ENCODE measurements around the gene FKBP8.

Gene FKBP8

DNA sequence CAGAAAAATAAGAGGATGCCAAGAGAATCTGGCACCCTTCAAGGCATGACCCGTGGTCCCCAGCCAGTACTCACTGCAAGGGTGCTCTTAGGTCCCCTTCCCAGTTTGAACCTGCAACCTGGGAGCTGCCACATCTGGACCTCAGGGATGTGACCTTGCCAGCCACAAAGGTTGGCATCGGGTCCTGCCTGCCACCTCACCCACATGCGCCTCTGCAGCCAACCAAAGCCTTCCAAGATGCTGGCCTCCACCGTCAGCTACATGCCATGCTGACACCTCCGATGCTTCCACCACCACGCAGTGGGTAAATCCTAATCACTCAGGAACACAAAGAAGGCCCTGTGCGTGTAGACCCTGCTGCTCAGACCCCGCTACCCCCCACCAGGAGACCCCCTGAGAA is 56.6 kb downstream of the FKBP8 start:
- Histone ChIP-seq H2AK5ac (ENCODE audit: low read length) (no peak overlapping the region), H4K8ac (ENCODE audit: low read depth, low read length) (no peak overlapping the region), H3K27ac (ENCODE audit: low read depth, low read length) (no peak overlapping the region), H3K23ac (ENCODE audit: low read length) (no peak overlapping the region), H3K14ac (ENCODE audit: low read length) (no peak overlapping the region), H3K27me3 (ENCODE audit: insufficient read depth, low read length) (no peaks in the 10 kb centered on the region), H2BK120ac (ENCODE audit: insufficient read depth, low read length, poor library complexity) (no peak overlapping the region), H4K12ac (ENCODE audit: low read depth, low read length) (no peak overlapping the region), H2BK5ac (ENCODE audit: low read depth, low read length, poor library complexity) (no peak overlapping the region), H3K9ac (ENCODE audit: low read length) (no peak overlapping the region), H3K18ac (ENCODE audit: low read length) (peak overlapping the region; percentile 49), H3K4me2 (ENCODE audit: low read length) (no peak overlapping the region), H3K79me1 (ENCODE audit: low read length) (no peaks in the 10 kb centered on the region), H3K4ac (ENCODE audit: low read depth, low read length) (peak overlapping the region; percentile 4), H2AFZ (ENCODE audit: insufficient read depth, low read length, poor library complexity) (no peak overlapping the region), H4K91ac (ENCODE audit: low read depth, low read length) (no peak overlapping the region), H3K4me3 (ENCODE audit: low read depth, low read length) (no peak overlapping the region), H3K79me2 (ENCODE audit: control insufficient read depth, insufficient read depth, low read length, poor library complexity) (peaks cover 4% of the 10 kb centered on the region), H2BK12ac (ENCODE audit: low read length) (no peak overlapping the region), H3K9me3 (ENCODE audit: insufficient read depth, low read depth, low read length) (peaks cover 1% of the 10 kb centered on the region), H3K4me1 (ENCODE audit: control insufficient read depth in 1 of 2, insufficient read depth in 2 of 2, low read length in 2 of 2) (peaks cover 14% of the 10 kb centered on the region in 2 experiments), H3K36me3 (ENCODE audit: control insufficient read depth in 1 of 2, insufficient read depth in 2 of 2, low read length in 2 of 2) (peaks cover 0 to 3% of the 10 kb centered on the region in 2 experiments)
- DNase-seq = no peak
- no CpG with 5 or more reads among the region's 8 CpGs for WGBS (ENCODE audit: extremely low coverage, insufficient coverage, insufficient read length)

DNA sequence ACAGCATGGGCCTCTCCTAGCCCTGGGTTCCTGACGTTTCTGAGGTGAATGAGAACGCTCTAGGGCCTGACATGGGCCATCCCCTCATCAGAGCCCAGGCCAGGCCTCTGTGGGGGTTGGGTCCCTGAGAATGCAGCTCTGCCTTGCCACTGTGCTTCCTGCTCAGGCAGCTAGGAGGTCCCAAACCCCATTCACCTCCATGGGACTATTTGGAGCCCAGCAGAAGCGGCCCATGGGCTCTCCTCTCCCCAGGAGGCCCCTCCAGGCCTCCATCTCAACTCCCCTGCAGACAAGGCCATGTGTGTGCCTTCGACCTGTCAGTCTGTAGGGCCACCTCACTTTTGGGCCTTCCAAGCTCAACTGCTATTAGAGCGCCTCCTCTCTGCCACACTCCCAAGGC is 58.4 kb downstream of the FKBP8 start:
- no peak for DNase-seq
- no CpG with 5 or more reads among the region's 5 CpGs for WGBS (ENCODE audit: extremely low coverage, insufficient coverage, insufficient read length)

DNA sequence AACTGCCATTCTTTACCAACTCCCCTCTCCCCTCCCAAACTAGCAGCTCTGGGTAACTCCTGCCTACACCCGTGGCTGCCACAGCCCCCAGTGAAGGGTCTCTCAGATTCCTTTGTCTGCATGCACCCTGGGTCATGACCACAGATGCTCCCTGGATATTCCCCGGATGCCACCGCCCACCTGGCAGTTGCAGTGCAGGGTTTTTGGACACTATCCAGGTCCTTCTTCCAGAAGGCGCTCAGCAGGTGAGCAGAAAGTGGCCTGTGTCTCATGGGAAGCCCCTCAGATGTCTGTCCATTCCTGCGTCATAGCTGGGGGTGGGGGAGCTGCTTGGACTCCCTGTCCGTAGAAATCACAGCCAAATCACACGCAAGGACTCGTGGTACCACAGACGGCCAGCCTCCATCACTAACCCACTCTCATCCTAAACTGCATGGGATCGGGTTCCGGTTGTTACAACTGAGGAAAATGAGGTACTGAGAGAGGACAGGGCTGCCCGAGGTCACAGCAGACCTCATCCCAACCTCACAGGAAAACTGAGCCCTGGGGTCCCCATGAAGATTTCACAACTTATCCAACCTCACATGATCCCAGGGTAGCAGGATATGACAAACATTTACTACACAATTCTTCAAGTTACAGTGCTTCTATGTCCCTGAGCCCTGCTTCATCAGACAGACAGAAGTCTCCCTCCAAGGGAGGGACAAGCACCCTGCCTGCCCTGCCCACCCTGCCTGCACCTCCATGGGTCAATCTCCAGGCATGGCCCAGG is 60.1 kb downstream of the FKBP8 start:
- Histone ChIP-seq H3K4me1 (ENCODE audit: control insufficient read depth in 1 of 2, insufficient read depth in 2 of 2, low read length in 2 of 2) (peaks cover 26 to 28% of the 10 kb centered on the region in 2 experiments), H3K4me2 (ENCODE audit: low read length) (no peak overlapping the region), H2BK5ac (ENCODE audit: low read depth, low read length, poor library complexity) (no peak overlapping the region), H4K8ac (ENCODE audit: low read depth, low read length) (no peak overlapping the region), H3K23ac (ENCODE audit: low read length) (no peak overlapping the region), H3K27me3 (ENCODE audit: insufficient read depth, low read length) (no peaks in the 10 kb centered on the region), H3K27ac (ENCODE audit: low read depth, low read length) (no peak overlapping the region), H3K4ac (ENCODE audit: low read depth, low read length) (peak overlapping the region; percentile 13), H2BK12ac (ENCODE audit: low read length) (no peak overlapping the region), H3K79me2 (ENCODE audit: control insufficient read depth, insufficient read depth, low read length, poor library complexity) (peaks cover 8% of the 10 kb centered on the region), H2BK120ac (ENCODE audit: insufficient read depth, low read length, poor library complexity) (no peak overlapping the region), H4K91ac (ENCODE audit: low read depth, low read length) (no peak overlapping the region), H3K4me3 (ENCODE audit: low read depth, low read length) (no peak overlapping the region), H3K14ac (ENCODE audit: low read length) (no peak overlapping the region), H2AFZ (ENCODE audit: insufficient read depth, low read length, poor library complexity) (no peak overlapping the region), H4K12ac (ENCODE audit: low read depth, low read length) (no peak overlapping the region), H3K18ac (ENCODE audit: low read length) (peak overlapping the region; percentile 32), H3K79me1 (ENCODE audit: low read length) (peaks cover 6% of the 10 kb centered on the region), H3K9me3 (ENCODE audit: insufficient read depth, low read depth, low read length) (peaks cover 1% of the 10 kb centered on the region), H3K36me3 (ENCODE audit: control insufficient read depth in 1 of 2, insufficient read depth in 2 of 2, low read length in 2 of 2) (peaks cover 0 to 3% of the 10 kb centered on the region in 2 experiments), H3K9ac (ENCODE audit: low read length) (no peak overlapping the region), H2AK5ac (ENCODE audit: low read length) (no peak overlapping the region)
- no CpG with 5 or more reads among the region's 12 CpGs for WGBS (ENCODE audit: extremely low coverage, insufficient coverage, insufficient read length)
- DNase-seq = no peak

More for the DNA sequence above, 58.4 kb downstream of the FKBP8 start:
- Histone ChIP-seq H3K79me2 (ENCODE audit: control insufficient read depth, insufficient read depth, low read length, poor library complexity) (peaks cover 7% of the 10 kb centered on the region), H2AFZ (ENCODE audit: insufficient read depth, low read length, poor library complexity) (no peak overlapping the region), H3K14ac (ENCODE audit: low read length) (no peak overlapping the region), H3K27me3 (ENCODE audit: insufficient read depth, low read length) (no peaks in the 10 kb centered on the region), H2AK5ac (ENCODE audit: low read length) (no peak overlapping the region), H3K27ac (ENCODE audit: low read depth, low read length) (no peak overlapping the region), H2BK120ac (ENCODE audit: insufficient read depth, low read length, poor library complexity) (no peak overlapping the region), H4K8ac (ENCODE audit: low read depth, low read length) (no peak overlapping the region), H4K12ac (ENCODE audit: low read depth, low read length) (no peak overlapping the region), H2BK5ac (ENCODE audit: low read depth, low read length, poor library complexity) (no peak overlapping the region), H3K9me3 (ENCODE audit: insufficient read depth, low read depth, low read length) (peaks cover 1% of the 10 kb centered on the region), H3K9ac (ENCODE audit: low read length) (no peak overlapping the region), H3K18ac (ENCODE audit: low read length) (peak overlapping the region; percentile 38), H3K36me3 (ENCODE audit: control insufficient read depth in 1 of 2, insufficient read depth in 2 of 2, low read length in 2 of 2) (peaks cover 0 to 3% of the 10 kb centered on the region in 2 experiments), H4K91ac (ENCODE audit: low read depth, low read length) (no peak overlapping the region), H3K4me2 (ENCODE audit: low read length) (no peak overlapping the region), H3K4me1 (ENCODE audit: control insufficient read depth in 1 of 2, insufficient read depth in 2 of 2, low read length in 2 of 2) (peaks cover 18% of the 10 kb centered on the region in 2 experiments), H3K4me3 (ENCODE audit: low read depth, low read length) (no peak overlapping the region), H2BK12ac (ENCODE audit: low read length) (no peak overlapping the region), H3K4ac (ENCODE audit: low read depth, low read length) (peak overlapping the region; percentile 0), H3K23ac (ENCODE audit: low read length) (no peak overlapping the region), H3K79me1 (ENCODE audit: low read length) (peaks cover 2% of the 10 kb centered on the region)
